Measurements from ENCODE around the gene LMO1. TPM values are rescaled to one million over a fixed set of nuclear protein-coding genes. Genes with fewer than 3 reads are reported as not detected.

The LMO1 gene
- total and polyA plus RNA-seq, 2 of the 13 experiments (the other 11 are each of a cell fraction or from before 2014, with no cell fraction given), result not detected

GRCh38 chr11:8228231-8228630 is 35.4 kb downstream of the LMO1 start:
- no peak overlapping the region for H3K4me3 ChIP-seq (replicated peaks in 1 of 3; ENCODE audit: insufficient read depth in 1 of 3, low read depth in 2 of 3, low read length in 3 of 3)
- H3K9ac ChIP-seq (ENCODE audit: insufficient read depth, low read depth, low read length), result no peak overlapping the region
- H3K27me3 ChIP-seq (ENCODE audit: control insufficient read depth in 1 of 2, insufficient read depth in 2 of 2, low read length in 2 of 2), result peaks cover 0 to 20% of the 10 kb centered on the region in 2 experiments; a peak in 3 of 5 replicates
- TF ChIP-seq NCOA1 (CRISPR knock-in tag; IDR thresholded peaks at IDR 0.05) (no peak), RBFOX2 (IDR thresholded peaks at IDR 0.05; ENCODE audit: low read depth, low read length) (no peak), ZNF75D (CRISPR knock-in tag; IDR thresholded peaks at IDR 0.05; ENCODE audit: borderline replicate concordance) (no peak), NBN (conservative IDR thresholded peaks at IDR 0.05) (no peak), BORCS8-MEF2B (CRISPR knock-in tag; IDR thresholded peaks at IDR 0.05) (no peak), ARID3A (IDR thresholded peaks at IDR 0.05; ENCODE audit: low read depth, low read length) (no peak), ZNF557 (CRISPR knock-in tag; IDR thresholded peaks at IDR 0.05) (no peak), CBX2 (IDR thresholded peaks at IDR 0.05; ENCODE audit: low read depth, low read length) (no peak), CBX2 (CRISPR knock-in tag; IDR thresholded peaks at IDR 0.05; ENCODE audit: low read depth) (no peak), NR2C2 (CRISPR knock-in tag; IDR thresholded peaks at IDR 0.05; ENCODE audit: borderline replicate concordance) (no peak), ZZZ3 (CRISPR knock-in tag; IDR thresholded peaks at IDR 0.05; ENCODE audit: borderline replicate concordance) (no peak), SRF (IDR thresholded peaks at IDR 0.05; ENCODE audit: low read depth, low read length) (no peak), ATF7-NPFF (CRISPR knock-in tag; IDR thresholded peaks at IDR 0.05; ENCODE audit: low read depth) (no peak), MTF2 (CRISPR knock-in tag; IDR thresholded peaks at IDR 0.05; ENCODE audit: borderline replicate concordance) (no peak), KMT2A (CRISPR knock-in tag; IDR thresholded peaks at IDR 0.05) (no peak), ZNF770 (CRISPR knock-in tag; IDR thresholded peaks at IDR 0.05) (no peak)
- TF ChIP-seq, protein P1, sequence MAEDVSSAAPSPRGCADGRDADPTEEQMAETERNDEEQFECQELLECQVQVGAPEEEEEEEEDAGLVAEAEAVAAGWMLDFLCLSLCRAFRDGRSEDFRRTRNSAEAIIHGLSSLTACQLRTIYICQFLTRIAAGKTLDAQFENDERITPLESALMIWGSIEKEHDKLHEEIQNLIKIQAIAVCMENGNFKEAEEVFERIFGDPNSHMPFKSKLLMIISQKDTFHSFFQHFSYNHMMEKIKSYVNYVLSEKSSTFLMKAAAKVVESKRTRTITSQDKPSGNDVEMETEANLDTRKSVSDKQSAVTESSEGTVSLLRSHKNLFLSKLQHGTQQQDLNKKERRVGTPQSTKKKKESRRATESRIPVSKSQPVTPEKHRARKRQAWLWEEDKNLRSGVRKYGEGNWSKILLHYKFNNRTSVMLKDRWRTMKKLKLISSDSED (CRISPR knock-in tag; IDR thresholded peaks at IDR 0.05), result no peak
- no peaks in the 10 kb centered on the region for H3K9me3 ChIP-seq (ENCODE audit: low read length)
- in situ Hi-C loops (cut with HindIII; ENCODE audit: extremely low pct_ligation_motif_present, low pct_unique_long_range_greater_than_20kb) (loop anchor here (5.0 kb wide), 2 partner anchors 34 to 339 kb away; partner anchors contain the start of gene LMO1), intact Hi-C loops (cut with micrococcal nuclease; ENCODE audit: unreplicated experiment) (no loop called here)
- no peak for ATAC-seq
- ChIA-PET CTCF (ENCODE audit: low intra/inter-chr PET ratio, low total read pairs) (no interaction called here), POLR2A (no interaction called here)
- H3K27ac ChIP-seq (ENCODE audit: extremely low read length, insufficient read depth, low read length), result no peak overlapping the region
- no peaks in the 10 kb centered on the region for H4K20me1 ChIP-seq (ENCODE audit: insufficient read depth, low read length)
- H3K79me2 ChIP-seq (ENCODE audit: insufficient read depth, low read length), result no peaks in the 10 kb centered on the region
- no peak for FAIRE-seq
- no peaks in the 10 kb centered on the region for H3K4me1 ChIP-seq (ENCODE audit: insufficient read depth, low read length)
- 18% methylated on average over 5 of the region's 7 CpGs for WGBS (ENCODE audit: low lambda C conversion rate)
- no peak for DNase-seq (ENCODE audit: low spot score)
- no peak overlapping the region for H3K4me2 ChIP-seq (ENCODE audit: low read depth, low read length)
- no TSS peak for BruUV-seq (replicated peaks)
- no peak overlapping the region for H2AFZ ChIP-seq (ENCODE audit: low read length)
- H3K36me3 ChIP-seq (replicated peaks in 1 of 2; ENCODE audit: control insufficient read depth in 1 of 2, insufficient read depth in 2 of 2, low read length in 2 of 2), result no peaks in the 10 kb centered on the region

Data from HepG2 (cell line).